Ectodermal cell (in vitro differentiated cells): ENCODE results near the gene WFS1.

Source experiments
- H3K27ac ChIP-seq: 2 replicates; pipeline ENCODE4 v1.7.0; 2013; ENCODE audit warnings: mild to moderate bottlenecking, low read depth, low read length; ENCODE audit not compliant: insufficient read depth, poor library complexity, severe bottlenecking
- H3K27me3 ChIP-seq: 2 replicates; pipeline ENCODE4 v1.7.0; 2013; ENCODE audit warnings: mild to moderate bottlenecking, low read length; ENCODE audit not compliant: insufficient read depth, control insufficient read depth, poor library complexity, severe bottlenecking
- H3K36me3 ChIP-seq: one replicate; pipeline ENCODE4 v1.7.0; 2013; ENCODE audit warnings: low read length; ENCODE audit not compliant: control insufficient read depth, insufficient read depth
- H3K4me1 ChIP-seq: one replicate; pipeline ENCODE4 v1.7.0; 2013; ENCODE audit warnings: low read length; ENCODE audit not compliant: control insufficient read depth, insufficient read depth
- H3K4me3 ChIP-seq: 2 replicates; pipeline ENCODE4 v1.7.0; 2013; ENCODE audit warnings: low read depth, low read length, control low read depth; ENCODE audit not compliant: insufficient read depth
- H3K9me3 ChIP-seq: 2 replicates; pipeline ENCODE4 v1.7.0; 2013; ENCODE audit warnings: mild to moderate bottlenecking, low read length, moderate library complexity; ENCODE audit not compliant: control insufficient read depth
- WGBS, 2 experiments: methylation state at CpG; one replicate each; pipeline ENCODE4 v1.1.7; 2013; ENCODE audit warnings: missing lambda C conversion rate in 2 of 2; 5-methylcytosine and 5-hydroxymethylcytosine counted together

WFS1 gene

GRCh38 chr4:6299875-6300274 lies 30.2 kb downstream of the WFS1 start:
- no peak overlapping the region for H3K4me3 ChIP-seq
- H3K27me3 ChIP-seq, result no peaks in the 10 kb centered on the region
- H3K36me3 ChIP-seq, result peaks cover 7% of the 10 kb centered on the region
- H3K27ac ChIP-seq, result no peak overlapping the region
- no peaks in the 10 kb centered on the region for H3K9me3 ChIP-seq
- no peaks in the 10 kb centered on the region for H3K4me1 ChIP-seq
- 94 to 95% methylated on average over 12 of the region's 12 CpGs for WGBS, 2 experiments

GRCh38 chr4:6300359-6300758 lies 30.7 kb downstream of the WFS1 start:
- no peak overlapping the region for H3K27ac ChIP-seq
- no peaks in the 10 kb centered on the region for H3K4me1 ChIP-seq
- H3K36me3 ChIP-seq, result peaks cover 7% of the 10 kb centered on the region
- no peaks in the 10 kb centered on the region for H3K9me3 ChIP-seq
- H3K27me3 ChIP-seq, result no peaks in the 10 kb centered on the region
- WGBS, 2 experiments, result 90 to 93% methylated on average over 11 of the region's 11 CpGs
- H3K4me3 ChIP-seq, result no peak overlapping the region

DNA sequence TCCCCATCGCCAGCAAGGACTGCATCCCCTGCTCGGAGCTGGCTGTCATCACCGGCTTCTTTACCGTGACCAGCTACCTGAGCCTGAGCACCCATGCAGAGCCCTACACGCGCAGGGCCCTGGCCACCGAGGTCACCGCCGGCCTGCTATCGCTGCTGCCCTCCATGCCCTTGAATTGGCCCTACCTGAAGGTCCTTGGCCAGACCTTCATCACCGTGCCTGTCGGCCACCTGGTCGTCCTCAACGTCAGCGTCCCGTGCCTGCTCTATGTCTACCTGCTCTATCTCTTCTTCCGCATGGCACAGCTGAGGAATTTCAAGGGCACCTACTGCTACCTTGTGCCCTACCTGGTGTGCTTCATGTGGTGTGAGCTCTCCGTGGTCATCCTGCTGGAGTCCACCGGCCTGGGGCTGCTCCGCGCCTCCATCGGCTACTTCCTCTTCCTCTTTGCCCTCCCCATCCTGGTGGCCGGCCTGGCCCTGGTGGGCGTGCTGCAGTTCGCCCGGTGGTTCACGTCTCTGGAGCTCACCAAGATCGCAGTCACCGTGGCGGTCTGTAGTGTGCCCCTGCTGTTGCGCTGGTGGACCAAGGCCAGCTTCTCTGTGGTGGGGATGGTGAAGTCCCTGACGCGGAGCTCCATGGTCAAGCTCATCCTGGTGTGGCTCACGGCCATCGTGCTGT lies 31.5 kb downstream of the WFS1 start:
- 93% methylated on average over 35 of the region's 35 CpGs for WGBS, 2 experiments
- H3K4me3 ChIP-seq, result no peak overlapping the region
- peaks cover 7% of the 10 kb centered on the region for H3K36me3 ChIP-seq
- H3K4me1 ChIP-seq, result no peaks in the 10 kb centered on the region
- no peaks in the 10 kb centered on the region for H3K9me3 ChIP-seq
- H3K27me3 ChIP-seq, result no peaks in the 10 kb centered on the region
- H3K27ac ChIP-seq, result no peak overlapping the region

DNA sequence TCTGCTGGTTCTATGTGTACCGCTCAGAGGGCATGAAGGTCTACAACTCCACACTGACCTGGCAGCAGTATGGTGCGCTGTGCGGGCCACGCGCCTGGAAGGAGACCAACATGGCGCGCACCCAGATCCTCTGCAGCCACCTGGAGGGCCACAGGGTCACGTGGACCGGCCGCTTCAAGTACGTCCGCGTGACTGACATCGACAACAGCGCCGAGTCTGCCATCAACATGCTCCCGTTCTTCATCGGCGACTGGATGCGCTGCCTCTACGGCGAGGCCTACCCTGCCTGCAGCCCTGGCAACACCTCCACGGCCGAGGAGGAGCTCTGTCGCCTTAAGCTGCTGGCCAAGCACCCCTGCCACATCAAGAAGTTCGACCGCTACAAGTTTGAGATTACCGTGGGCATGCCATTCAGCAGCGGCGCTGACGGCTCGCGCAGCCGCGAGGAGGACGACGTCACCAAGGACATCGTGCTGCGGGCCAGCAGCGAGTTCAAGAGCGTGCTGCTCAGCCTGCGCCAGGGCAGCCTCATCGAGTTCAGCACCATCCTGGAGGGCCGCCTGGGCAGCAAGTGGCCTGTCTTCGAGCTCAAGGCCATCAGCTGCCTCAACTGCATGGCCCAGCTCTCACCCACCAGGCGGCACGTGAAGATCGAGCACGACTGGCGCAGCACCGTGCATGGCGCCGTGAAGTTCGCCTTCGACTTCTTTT lies 32.2 kb downstream of the WFS1 start:
- Histone ChIP-seq H3K9me3 (no peaks in the 10 kb centered on the region), H3K4me1 (no peaks in the 10 kb centered on the region), H3K4me3 (no peak overlapping the region), H3K36me3 (peaks cover 7% of the 10 kb centered on the region), H3K27ac (no peak overlapping the region), H3K27me3 (no peaks in the 10 kb centered on the region)
- 96 to 97% methylated on average over 55 of the region's 55 CpGs for WGBS, 2 experiments

GRCh38 chr4:6302869-6303268 lies 33.2 kb downstream of the WFS1 start:
- WGBS, 2 experiments, result 87 to 89% methylated on average over 6 of the region's 6 CpGs
- peaks cover 7% of the 10 kb centered on the region for H3K36me3 ChIP-seq
- H3K4me3 ChIP-seq, result no peak overlapping the region
- no peak overlapping the region for H3K27ac ChIP-seq
- no peaks in the 10 kb centered on the region for H3K4me1 ChIP-seq
- no peaks in the 10 kb centered on the region for H3K9me3 ChIP-seq
- no peaks in the 10 kb centered on the region for H3K27me3 ChIP-seq

DNA sequence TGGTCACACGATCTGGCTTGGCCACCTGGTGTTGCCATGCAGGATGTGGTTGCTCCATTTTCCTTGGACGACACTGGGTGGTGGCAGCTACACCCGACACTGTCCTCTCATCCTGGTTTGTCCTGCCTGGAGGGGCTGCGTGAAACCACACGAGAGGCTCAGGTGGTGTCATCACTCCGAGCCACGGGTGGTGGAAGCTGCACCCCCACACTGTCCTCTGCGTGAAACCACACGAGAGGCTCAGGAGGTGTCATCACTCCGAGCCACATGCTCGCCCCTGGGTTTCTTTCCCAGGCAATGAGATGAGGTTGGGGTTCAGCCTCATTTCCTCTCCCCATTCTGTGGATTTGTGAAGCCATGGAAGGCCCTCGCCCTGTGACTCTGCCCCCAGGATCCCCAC lies 34.3 kb downstream of the WFS1 start:
- no peaks in the 10 kb centered on the region for H3K9me3 ChIP-seq
- peaks cover 7% of the 10 kb centered on the region for H3K36me3 ChIP-seq
- H3K27ac ChIP-seq, result no peak overlapping the region
- 95% methylated on average over 12 of the region's 12 CpGs for WGBS, 2 experiments
- no peaks in the 10 kb centered on the region for H3K27me3 ChIP-seq
- no peak overlapping the region for H3K4me3 ChIP-seq
- H3K4me1 ChIP-seq, result no peaks in the 10 kb centered on the region

DNA sequence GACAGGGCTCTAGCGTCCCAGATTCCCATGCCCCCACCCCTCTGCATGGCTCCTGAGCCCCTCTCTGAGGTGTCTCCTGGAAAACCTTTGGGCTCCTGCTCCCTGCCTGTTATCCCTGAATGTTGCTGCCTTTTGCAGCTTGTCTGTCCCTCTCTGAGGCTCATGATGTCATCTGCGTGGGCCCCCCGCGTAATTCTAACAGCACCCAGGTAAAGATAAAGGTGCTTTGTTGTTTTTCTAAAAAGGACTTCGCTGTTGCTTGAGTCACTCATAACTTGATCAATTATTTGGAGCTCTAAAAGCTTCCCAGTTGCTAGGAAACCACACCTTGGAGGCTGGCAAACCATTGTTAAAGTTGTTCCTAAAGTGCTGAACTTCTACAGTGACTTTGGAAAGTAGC lies 36.6 kb downstream of the WFS1 start:
- peaks cover 1% of the 10 kb centered on the region for H3K36me3 ChIP-seq
- WGBS, 2 experiments, result 86 to 87% methylated on average over 5 of the region's 5 CpGs
- H3K9me3 ChIP-seq, result no peaks in the 10 kb centered on the region
- no peak overlapping the region for H3K4me3 ChIP-seq
- H3K27ac ChIP-seq, result no peak overlapping the region
- no peaks in the 10 kb centered on the region for H3K4me1 ChIP-seq
- peaks cover 17% of the 10 kb centered on the region for H3K27me3 ChIP-seq

DNA sequence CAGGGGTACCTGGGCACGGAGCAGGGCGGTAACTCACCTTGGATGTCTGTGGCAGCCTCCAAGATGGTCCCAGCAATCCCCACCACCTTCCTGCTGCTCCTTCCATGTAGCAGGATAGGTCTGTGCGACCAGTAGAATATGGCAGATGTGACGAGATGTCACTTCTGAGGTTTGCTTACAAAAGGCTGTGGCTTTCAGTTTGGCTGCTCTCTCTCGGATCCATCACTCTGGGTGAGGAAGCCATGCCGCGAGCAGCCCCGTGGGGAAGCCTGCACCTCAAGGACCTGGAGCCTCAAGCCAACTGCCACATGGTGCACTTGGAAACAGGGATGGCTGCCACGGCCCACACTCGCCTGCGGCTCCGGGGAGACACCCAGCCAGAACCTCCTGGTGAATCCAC lies 37.6 kb downstream of the WFS1 start:
- H3K27me3 ChIP-seq, result peaks cover 17% of the 10 kb centered on the region
- 93 to 95% methylated on average over 12 of the region's 12 CpGs for WGBS, 2 experiments

DNA sequence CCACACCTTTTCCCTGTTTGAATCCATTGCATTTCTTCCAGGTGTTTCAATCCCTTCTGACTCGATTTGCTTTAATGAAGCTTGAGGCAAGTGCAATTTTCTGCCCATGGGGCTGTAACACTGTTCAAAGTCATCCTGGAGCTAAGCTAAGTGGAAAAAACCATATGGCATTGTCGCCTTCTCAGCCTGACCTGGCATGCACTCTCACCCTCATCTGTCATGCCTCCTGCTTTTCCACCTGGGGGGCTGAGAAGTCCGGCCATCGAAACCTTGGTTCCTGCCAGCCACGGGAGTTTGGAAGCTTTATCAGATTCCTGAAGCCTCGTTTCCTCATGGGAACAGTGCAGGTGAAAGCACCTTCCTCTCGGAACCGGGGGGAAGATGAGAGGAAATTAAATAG lies 38.2 kb downstream of the WFS1 start:
- no peak overlapping the region for H3K27ac ChIP-seq
- no peak overlapping the region for H3K4me3 ChIP-seq
- no peaks in the 10 kb centered on the region for H3K9me3 ChIP-seq
- H3K4me1 ChIP-seq, result no peaks in the 10 kb centered on the region
- no peaks in the 10 kb centered on the region for H3K36me3 ChIP-seq
- 94 to 95% methylated on average over 8 of the region's 8 CpGs for WGBS, 2 experiments
- peaks cover 17% of the 10 kb centered on the region for H3K27me3 ChIP-seq

More for the DNA sequence above, 37.6 kb downstream of the WFS1 start:
- Histone ChIP-seq H3K4me3 (no peak overlapping the region), H3K4me1 (no peaks in the 10 kb centered on the region), H3K36me3 (no peaks in the 10 kb centered on the region), H3K27ac (no peak overlapping the region), H3K9me3 (no peaks in the 10 kb centered on the region)

DNA sequence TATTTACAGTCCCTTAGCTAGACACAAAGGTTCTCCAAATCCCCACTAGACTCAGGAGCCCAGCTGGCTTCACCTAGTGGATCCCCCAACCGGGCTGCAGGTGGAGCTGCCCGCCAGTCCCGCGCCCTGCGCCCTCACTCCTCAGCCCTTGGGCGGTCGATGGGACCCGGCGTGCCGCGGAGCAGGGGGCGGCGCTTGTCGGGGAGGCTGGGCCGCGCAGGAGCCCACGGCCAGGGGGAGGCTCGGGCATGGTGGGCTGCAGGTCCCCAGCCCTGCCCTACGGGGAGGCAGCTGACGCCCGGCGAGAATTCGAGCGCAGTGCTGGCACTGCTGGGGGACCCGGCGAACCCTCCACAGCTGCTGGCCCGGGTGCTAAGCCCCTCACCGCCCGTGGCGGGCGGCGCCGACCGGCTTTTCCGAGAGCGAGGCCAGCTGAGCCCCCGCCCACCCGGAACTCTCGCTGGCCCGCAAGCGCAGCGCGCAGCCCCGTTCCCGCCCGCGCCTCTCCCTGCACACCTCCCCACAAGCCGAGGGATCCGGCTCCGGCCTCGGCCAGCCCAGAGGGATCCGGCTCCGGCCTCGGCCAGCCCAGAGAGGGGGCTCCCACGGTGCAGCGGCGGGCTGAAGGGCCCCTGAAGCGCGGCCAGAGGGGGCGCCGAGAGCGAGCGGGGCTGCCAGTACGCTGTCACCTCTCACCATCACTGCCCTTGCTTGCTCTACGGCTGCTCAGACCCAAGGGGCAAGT lies 39.4 kb downstream of the WFS1 start:
- Histone ChIP-seq H3K9me3 (no peaks in the 10 kb centered on the region), H3K27me3 (peaks cover 17% of the 10 kb centered on the region), H3K36me3 (no peaks in the 10 kb centered on the region), H3K4me1 (no peaks in the 10 kb centered on the region), H3K4me3 (peak overlapping the region; percentile 42), H3K27ac (no peak overlapping the region)
- WGBS, 2 experiments, result 15 to 21% methylated on average over 65 of the region's 65 CpGs
